ENCODE results near the gene CMTM1. TPM values are rescaled to one million over a fixed set of nuclear protein-coding genes. Genes with fewer than 3 reads are reported as not detected.

The CMTM1 gene
- total and polyA plus RNA-seq, 10 donors, result 0.15 to 19.0 (median 4.2) TPM

DNA sequence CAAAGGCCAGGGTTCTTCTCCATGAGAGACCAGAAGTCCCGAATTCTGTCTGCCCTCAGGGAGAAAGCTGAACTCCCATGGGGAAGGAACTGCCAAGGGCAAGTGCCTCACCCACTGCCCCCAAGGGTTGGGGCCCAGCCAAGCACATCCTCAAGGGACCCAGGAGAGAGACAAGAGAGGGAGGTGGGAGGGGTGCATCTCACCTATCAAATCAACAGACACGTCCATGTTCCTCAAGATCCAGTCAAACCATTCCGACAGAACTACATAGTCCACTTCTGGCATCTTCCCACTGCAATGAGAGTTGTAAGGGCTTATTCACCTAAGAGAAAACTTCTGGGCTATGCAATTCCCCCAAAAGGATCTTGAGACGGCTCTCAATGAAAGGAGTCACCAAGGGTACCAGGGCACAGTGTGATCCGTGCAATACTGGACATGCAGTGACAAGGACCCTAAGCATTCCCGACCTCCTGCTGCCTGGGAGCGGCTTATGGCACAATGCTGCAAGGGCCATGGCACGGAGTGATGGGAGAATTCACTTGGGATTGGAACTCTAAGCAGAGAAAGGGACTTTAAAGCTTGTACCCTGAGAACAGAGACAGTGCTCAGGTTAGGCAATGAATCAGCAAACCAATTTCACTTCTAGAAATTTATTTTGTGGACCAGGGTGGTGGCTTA, 48.5 kb upstream of the CMTM1 start:
- intact Hi-C loops (cut with DNase I; ENCODE audit: low total_unique reads), result no loop called here
- H3K4me3 ChIP-seq, result peak overlapping the region in 5 of 8 donors; percentile 20 to 64 (median 23)

DNA sequence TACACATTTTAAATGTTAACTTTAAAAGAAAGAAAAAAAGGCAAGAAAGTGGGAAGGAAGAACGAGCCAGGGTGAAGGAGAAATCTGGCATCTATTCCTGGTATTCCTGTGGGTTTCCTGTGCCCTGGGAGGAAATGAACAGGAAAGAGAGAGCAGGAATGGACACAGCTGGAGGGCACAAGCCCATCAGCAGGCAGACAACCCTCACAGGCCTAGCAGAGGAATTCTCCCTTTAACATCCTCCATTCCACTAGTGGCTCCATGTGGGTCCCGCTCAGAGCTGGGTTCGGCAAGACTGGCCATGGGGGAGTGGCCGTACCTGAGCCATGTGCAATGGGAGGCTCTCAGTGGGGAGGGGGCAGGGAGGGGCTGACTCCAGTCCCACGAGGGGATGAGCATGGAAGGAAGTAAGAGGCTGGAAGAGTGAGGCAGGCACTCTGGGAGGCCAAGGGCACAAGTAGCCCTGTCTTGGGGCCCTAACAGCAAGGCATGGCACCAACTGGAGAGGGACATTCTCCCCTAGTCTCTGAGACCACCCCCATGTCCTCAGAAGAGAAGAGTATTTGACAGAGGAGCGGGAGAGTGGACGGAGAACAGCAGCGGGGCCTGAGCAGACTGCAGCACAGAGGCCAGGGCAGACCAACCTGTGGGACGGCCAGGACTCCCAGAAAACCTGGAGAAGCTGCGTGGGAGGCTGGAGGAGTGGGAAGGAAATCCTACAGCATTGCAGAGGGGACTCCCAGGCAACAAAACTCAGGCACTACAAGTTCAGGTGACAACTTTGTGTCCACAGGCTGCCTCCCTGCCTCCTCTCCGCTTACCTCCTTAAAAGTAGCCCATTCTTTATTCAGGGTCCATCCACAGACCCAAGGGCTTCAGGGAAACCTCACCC, 46.5 kb upstream of the CMTM1 start:
- Histone ChIP-seq H3K27me3 (replicated peaks in 1 of 7) (no peaks in the 10 kb centered on the region), H3K27ac (peak overlapping the region; percentile 73 to 99 (median 96)), H3K36me3 (no peaks in the 10 kb centered on the region), H3K4me3 (peak overlapping the region in 1 of 8 donors; percentile 56), H3K4me1 (peaks cover 90 to 100% (median 99%) of the 10 kb centered on the region in 6 donors), H3K9me3 (no peaks in the 10 kb centered on the region)
- WGBS, 5 donors, result 74 to 83% (median 80%) methylated on average over 11 of the region's 11 CpGs
- intact Hi-C loops (cut with DNase I; ENCODE audit: low total_unique reads), result no loop called here
- no peak for DNase-seq
- TF ChIP-seq, protein P1, sequence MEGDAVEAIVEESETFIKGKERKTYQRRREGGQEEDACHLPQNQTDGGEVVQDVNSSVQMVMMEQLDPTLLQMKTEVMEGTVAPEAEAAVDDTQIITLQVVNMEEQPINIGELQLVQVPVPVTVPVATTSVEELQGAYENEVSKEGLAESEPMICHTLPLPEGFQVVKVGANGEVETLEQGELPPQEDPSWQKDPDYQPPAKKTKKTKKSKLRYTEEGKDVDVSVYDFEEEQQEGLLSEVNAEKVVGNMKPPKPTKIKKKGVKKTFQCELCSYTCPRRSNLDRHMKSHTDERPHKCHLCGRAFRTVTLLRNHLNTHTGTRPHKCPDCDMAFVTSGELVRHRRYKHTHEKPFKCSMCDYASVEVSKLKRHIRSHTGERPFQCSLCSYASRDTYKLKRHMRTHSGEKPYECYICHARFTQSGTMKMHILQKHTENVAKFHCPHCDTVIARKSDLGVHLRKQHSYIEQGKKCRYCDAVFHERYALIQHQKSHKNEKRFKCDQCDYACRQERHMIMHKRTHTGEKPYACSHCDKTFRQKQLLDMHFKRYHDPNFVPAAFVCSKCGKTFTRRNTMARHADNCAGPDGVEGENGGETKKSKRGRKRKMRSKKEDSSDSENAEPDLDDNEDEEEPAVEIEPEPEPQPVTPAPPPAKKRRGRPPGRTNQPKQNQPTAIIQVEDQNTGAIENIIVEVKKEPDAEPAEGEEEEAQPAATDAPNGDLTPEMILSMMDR (IDR thresholded peaks at IDR 0.05 in 8 of 11, conservative IDR thresholded peaks at IDR 0.05 in 3 of 11), result no peak
- TF ChIP-seq POLR2AphosphoS5 (IDR thresholded peaks at IDR 0.05) (no peak), POLR2A (IDR thresholded peaks at IDR 0.05) (no peak)

More for the DNA sequence above, 48.5 kb upstream of the CMTM1 start:
- TF ChIP-seq POLR2AphosphoS5 (IDR thresholded peaks at IDR 0.05) (no peak), POLR2A (IDR thresholded peaks at IDR 0.05) (no peak)
- TF ChIP-seq, protein P1 (IDR thresholded peaks at IDR 0.05 in 8 of 11, conservative IDR thresholded peaks at IDR 0.05 in 3 of 11), result no peak
- peak overlapping the region; percentile 84 to 99 (median 96) for H3K27ac ChIP-seq
- no peaks in the 10 kb centered on the region for H3K9me3 ChIP-seq
- no peaks in the 10 kb centered on the region for H3K27me3 ChIP-seq (replicated peaks in 1 of 7)
- H3K36me3 ChIP-seq, result peaks cover 0 to 3% (median 0%) of the 10 kb centered on the region in 6 donors
- no peak for DNase-seq
- 67 to 72% (median 70%) methylated on average over 8 of the region's 8 CpGs for WGBS, 5 donors
- H3K4me1 ChIP-seq, result peaks cover 74 to 98% (median 86%) of the 10 kb centered on the region in 6 donors

DNA sequence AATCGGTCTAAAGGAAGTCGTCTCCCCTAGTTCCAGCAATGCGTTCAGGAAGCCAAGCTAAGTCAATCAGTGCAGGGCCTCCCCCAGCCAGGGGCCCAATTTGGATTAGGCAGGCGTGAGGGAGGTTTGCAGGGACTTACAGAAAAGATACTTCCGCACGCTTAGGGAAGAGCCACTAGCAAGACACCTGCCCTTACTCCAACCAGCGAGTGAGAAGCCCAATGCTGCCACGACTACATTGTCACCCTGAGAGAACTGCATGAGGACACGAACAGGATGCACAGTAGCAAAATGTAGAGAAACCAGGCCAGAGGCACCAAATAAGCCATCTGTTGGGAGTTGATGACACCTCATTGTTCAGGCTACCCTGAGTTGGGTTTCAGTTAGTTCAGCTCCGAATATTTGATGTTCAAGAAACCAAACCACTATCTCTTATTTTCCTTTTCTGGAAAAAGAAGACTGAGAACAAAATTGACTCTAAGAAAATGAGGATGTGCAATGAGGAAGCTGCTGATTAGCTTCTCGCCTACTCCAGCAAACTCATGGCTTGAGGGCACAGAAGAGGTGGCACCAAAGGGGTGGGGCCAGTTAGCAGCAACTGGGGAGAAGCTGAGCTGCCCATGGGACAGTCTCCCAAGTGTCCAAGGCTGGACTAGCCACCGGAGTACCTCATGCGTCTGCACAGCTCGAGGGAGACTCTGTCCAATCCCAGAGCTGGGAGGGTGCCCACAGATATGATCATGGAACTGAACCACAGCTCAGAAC, 45.7 kb upstream of the CMTM1 start:
- intact Hi-C loops (cut with DNase I; ENCODE audit: low total_unique reads), result no loop called here
- WGBS, 5 donors, result 53 to 64% (median 61%) methylated on average over 14 of the region's 14 CpGs
- H3K27me3 ChIP-seq (replicated peaks in 1 of 7), result no peaks in the 10 kb centered on the region
- no peaks in the 10 kb centered on the region for H3K9me3 ChIP-seq
- TF ChIP-seq POLR2A (IDR thresholded peaks at IDR 0.05) (no peak), POLR2AphosphoS5 (IDR thresholded peaks at IDR 0.05) (peak in 2 of 3 donors; percentile 57 to 74)
- TF ChIP-seq, protein P1 (IDR thresholded peaks at IDR 0.05 in 8 of 11, conservative IDR thresholded peaks at IDR 0.05 in 3 of 11), result no peak
- peaks cover 93 to 100% (median 100%) of the 10 kb centered on the region in 6 donors for H3K4me1 ChIP-seq
- peaks cover 0 to 3% (median 0%) of the 10 kb centered on the region in 6 donors for H3K36me3 ChIP-seq
- peak overlapping the region; percentile 73 to 99 (median 96) for H3K27ac ChIP-seq
- peak overlapping the region in 1 of 8 donors; percentile 56 for H3K4me3 ChIP-seq
- DNase-seq, result peak; percentile 89

Measured in spleen (tissue), 11 donors.